H9 (cell line): Measurements from ENCODE around the gene MRPL53. TPM values are rescaled to one million over a fixed set of nuclear protein-coding genes. Genes with fewer than 3 reads are reported as not detected.

ENCODE experiments used
- DNase-seq: peaks from one replicate; pipeline ENCODE4 v3.0.0-alpha.2; 2017
- H2AFZ ChIP-seq: one replicate; pipeline ENCODE4 v1.6.1; 2013; ENCODE audit warnings: mild to moderate bottlenecking, low read length, control low read depth, moderate library complexity
- H2AK5ac ChIP-seq: 2 replicates; pipeline ENCODE4 v1.6.1; 2013; ENCODE audit warnings: low read length, control low read depth, mixed read lengths; ENCODE audit not compliant: insufficient read length
- H2BK120ac ChIP-seq: one replicate; pipeline ENCODE4 v1.6.1; 2013; ENCODE audit warnings: low read depth, mild to moderate bottlenecking, low read length, control low read depth, inconsistent platforms; ENCODE audit not compliant: poor library complexity, severe bottlenecking
- H2BK12ac ChIP-seq: 2 replicates; pipeline ENCODE4 v1.6.1; 2013; ENCODE audit warnings: low read length, control low read depth, mixed read lengths, low read depth; ENCODE audit not compliant: insufficient read length
- H2BK15ac ChIP-seq: 2 replicates; pipeline ENCODE4 v1.6.1; 2013; ENCODE audit warnings: low read depth, low read length, control low read depth
- H2BK20ac ChIP-seq: one replicate; pipeline ENCODE4 v1.6.1; 2013; ENCODE audit warnings: low read depth, mild to moderate bottlenecking, low read length, control low read depth, inconsistent platforms; ENCODE audit not compliant: poor library complexity, severe bottlenecking
- H2BK5ac ChIP-seq: 2 replicates; pipeline ENCODE4 v1.6.1; 2013; ENCODE audit warnings: low read length, control low read depth, mixed read lengths; ENCODE audit not compliant: insufficient read length
- H3K14ac ChIP-seq: 2 replicates; pipeline ENCODE4 v1.6.1; 2013; ENCODE audit warnings: low read length, control low read depth; ENCODE audit not compliant: insufficient read depth
- H3K18ac ChIP-seq: 2 replicates; pipeline ENCODE4 v1.6.1; 2013; ENCODE audit warnings: low read depth, mild to moderate bottlenecking, mixed read lengths, low read length, control low read depth; ENCODE audit not compliant: insufficient read length
- H3K23ac ChIP-seq: 2 replicates; pipeline ENCODE4 v1.6.1; 2013; ENCODE audit warnings: low read length, control low read depth, mixed read lengths, low read depth; ENCODE audit not compliant: insufficient read length
- H3K23me2 ChIP-seq: 2 replicates; pipeline ENCODE4 v1.6.1; 2013; ENCODE audit warnings: low read depth, mild to moderate bottlenecking, mixed read lengths, low read length, control low read depth; ENCODE audit not compliant: insufficient read length, poor library complexity, severe bottlenecking
- H3K27ac ChIP-seq: 2 replicates; pipeline ENCODE4 v1.5.1; 2013; ENCODE audit warnings: low read length, control low read depth, mixed read lengths, low read depth; ENCODE audit not compliant: insufficient read length
- H3K27me3 ChIP-seq: 2 replicates; pipeline ENCODE4 v1.6.1; 2013; ENCODE audit warnings: low read length, control low read depth, inconsistent platforms; ENCODE audit not compliant: insufficient read depth
- H3K4ac ChIP-seq: 2 replicates; pipeline ENCODE4 v1.6.1; 2013; ENCODE audit warnings: low read depth, mild to moderate bottlenecking, control low read depth, inconsistent platforms, low read length, moderate library complexity
- H3K4me1 ChIP-seq: 2 replicates; pipeline ENCODE4 v1.6.1; 2013; ENCODE audit warnings: low read length, control low read depth, inconsistent platforms; ENCODE audit not compliant: insufficient read depth
- H3K4me2 ChIP-seq: 2 replicates; pipeline ENCODE4 v1.6.1; 2013; ENCODE audit warnings: low read length, control low read depth, mixed read lengths; ENCODE audit not compliant: insufficient read length, insufficient read depth
- H3K56ac ChIP-seq: 2 replicates; pipeline ENCODE4 v1.6.1; 2013; ENCODE audit warnings: low read depth, mild to moderate bottlenecking, mixed read lengths, low read length, control low read depth; ENCODE audit not compliant: insufficient read length
- H3K79me1 ChIP-seq: 2 replicates; pipeline ENCODE4 v1.6.1; 2013; ENCODE audit warnings: low read depth, mild to moderate bottlenecking, moderate library complexity, low read length, control low read depth, inconsistent platforms; ENCODE audit not compliant: insufficient read depth, poor library complexity, severe bottlenecking
- H3K79me2 ChIP-seq: 2 replicates; pipeline ENCODE4 v1.6.1; 2013; ENCODE audit warnings: low read length, control low read depth, inconsistent platforms; ENCODE audit not compliant: insufficient read depth
- H3K9ac ChIP-seq: 2 replicates; pipeline ENCODE4 v1.6.1; 2013; ENCODE audit warnings: low read length, control low read depth, mixed read lengths; ENCODE audit not compliant: insufficient read length; ENCODE audit errors: extremely low read depth
- H3K9me3 ChIP-seq: one replicate; pipeline ENCODE4 v1.6.1; 2013; ENCODE audit warnings: low read depth, low read length, inconsistent platforms; ENCODE audit not compliant: control insufficient read depth
- H3T11ph ChIP-seq: one replicate; pipeline ENCODE4 v1.6.1; 2013; ENCODE audit warnings: mild to moderate bottlenecking, low read length, control low read depth, inconsistent platforms
- H4K20me1 ChIP-seq: one replicate; pipeline ENCODE4 v1.6.1; 2013; ENCODE audit not compliant: control insufficient read depth, insufficient read length, insufficient read depth
- H4K5ac ChIP-seq: 2 replicates; pipeline ENCODE4 v1.6.1; 2013; ENCODE audit warnings: low read depth, mild to moderate bottlenecking, mixed read lengths, low read length, control low read depth; ENCODE audit not compliant: insufficient read length
- H4K8ac ChIP-seq: replicated peaks from 2 replicates; pipeline ENCODE4 v1.6.1; 2013; ENCODE audit warnings: low read length, control low read depth, mixed read lengths, low read depth; ENCODE audit not compliant: insufficient read length
- H4K91ac ChIP-seq: 2 replicates; pipeline ENCODE4 v1.6.1; 2013; ENCODE audit warnings: low read depth, mild to moderate bottlenecking, moderate library complexity, mixed read lengths, low read length, control low read depth; ENCODE audit not compliant: insufficient read length
- H3K27ac Mint-ChIP-seq, 3 experiments: 2 replicates in 2 of 3; 3 replicates in 1 of 3; pipeline ENCODE4 v1.8.0; 2020 to 2021; ENCODE audit warnings: mixed read lengths in 3 of 3, mild to moderate bottlenecking in 1 of 3, moderate library complexity in 1 of 3
- H3K27me3 Mint-ChIP-seq: 2 replicates; pipeline ENCODE4 v1.8.0; 2021; ENCODE audit warnings: low read depth, mild to moderate bottlenecking, moderate library complexity, mixed read lengths
- H3K36me3 Mint-ChIP-seq, 3 experiments: 2 replicates in 2 of 3; 3 replicates in 1 of 3; pipeline ENCODE4 v1.8.0; 2020 to 2021; ENCODE audit warnings: low read depth in 3 of 3, mixed read lengths in 3 of 3; ENCODE audit not compliant: insufficient read depth in 1 of 3
- H3K4me1 Mint-ChIP-seq, 2 experiments: 2 replicates each; pipeline ENCODE4 v1.8.0; 2020; ENCODE audit warnings: mixed read lengths in 2 of 2
- H3K4me3 Mint-ChIP-seq, 2 experiments: 2 replicates in 1 of 2; 3 replicates in 1 of 2; pipeline ENCODE4 v1.8.0; 2020 to 2021; ENCODE audit warnings: mild to moderate bottlenecking in 2 of 2, mixed read lengths in 2 of 2, moderate library complexity in 1 of 2
- H3K9me3 Mint-ChIP-seq, 2 experiments: 2 replicates in 1 of 2; 3 replicates in 1 of 2; pipeline ENCODE4 v1.8.0; 2020; ENCODE audit warnings: mild to moderate bottlenecking in 2 of 2, mixed read lengths in 2 of 2, moderate library complexity in 1 of 2
- CTCF ChIP-seq: fragments of 200-600 bp; sonication (generic); conservative IDR thresholded peaks from 3 replicates; pipeline ENCODE4 v1.8.0; 2021; ENCODE audit warnings: antibody characterized with exemption, mild to moderate bottlenecking
- whole genome bisulfite sequencing: extraction: QIAGEN DNeasy Blood & Tissue Kit; methylation state at CpG from one replicate; pipeline ENCODE4 v1.1.7; 2013; ENCODE audit warnings: missing lambda C conversion rate, low lambda C conversion rate, mixed read lengths; ENCODE audit not compliant: insufficient read length; ENCODE audit errors: extremely low coverage; 5-methylcytosine and 5-hydroxymethylcytosine counted together
- total RNA-seq: library from RNA; stranded (reverse); gene quantifications from 2 replicates; pipeline ENCODE4 v1.2.1, GENCODE V29; 2021

MRPL53 gene
- total RNA-seq, 1 experiment from 2014 or later, result 59.5 TPM

GRCh38 chr2:74457549-74458131 lies 14.8 kb downstream of the MRPL53 start:
- Histone ChIP-seq H3K18ac (peak overlapping the region; percentile 91), H3K9me3 (no peaks in the 10 kb centered on the region), H2BK20ac (no peak overlapping the region), H4K8ac (no peak overlapping the region), H3K27me3 (no peaks in the 10 kb centered on the region), H2AFZ (no peak overlapping the region), H4K91ac (no peak overlapping the region), H3K9ac (peak overlapping the region; percentile 83), H4K5ac (no peak overlapping the region), H2AK5ac (no peak overlapping the region), H3K79me2 (no peaks in the 10 kb centered on the region), H2BK12ac (no peak overlapping the region), H3K56ac (no peak overlapping the region), H3K4ac (no peak overlapping the region; the same call in 1 of the 2 replicates), H3K27ac (peak overlapping the region; percentile 80), H3T11ph (no peak overlapping the region), H2BK120ac (peak overlapping the region; percentile 78), H3K23me2 (peaks cover 18% of the 10 kb centered on the region), H4K20me1 (peaks cover 2% of the 10 kb centered on the region), H3K14ac (peak overlapping the region; percentile 96), H3K4me2 (peak overlapping the region; percentile 92), H2BK5ac (no peak overlapping the region), H2BK15ac (no peak overlapping the region), H3K23ac (no peak overlapping the region), H3K79me1 (no peaks in the 10 kb centered on the region), H3K4me1 (peaks cover 2% of the 10 kb centered on the region; the same call in 1 of the 2 replicates)
- Mint-ChIP-seq H3K9me3 (no peaks in the 10 kb centered on the region), H3K4me3 (peak overlapping the region; percentile 96 to 97), H3K4me1 (peaks cover 27 to 36% of the 10 kb centered on the region in 2 experiments), H3K27ac (peak overlapping the region; percentile 98 to 99 (median 99)), H3K36me3 (peaks cover 4 to 22% (median 21%) of the 10 kb centered on the region in 3 experiments; a peak in 6 of 7 replicates), H3K27me3 (no peaks in the 10 kb centered on the region)
- no CpG with 5 or more reads among the region's 46 CpGs for WGBS
- peak; percentile 83 for DNase-seq
- TF ChIP-seq CTCF, result no peak
